Neural progenitor cell (in vitro differentiated cells): ENCODE measurements around the gene DRD1.

Source experiments
- EZH2phosphoT487 ChIP-seq: fragments of 200-600 bp; sonication (generic); IDR thresholded peaks from 2 replicates; pipeline ENCODE4 v1.6.1; 2017; ENCODE audit warnings: antibody characterized with exemption
- TF ChIP-seq, protein P1 (sequence below): fragments of 200-600 bp; sonication (generic); IDR thresholded peaks from 2 replicates; pipeline ENCODE4 v1.5.1; 2017; ENCODE audit warnings: antibody characterized with exemption, mild to moderate bottlenecking

DNA sequence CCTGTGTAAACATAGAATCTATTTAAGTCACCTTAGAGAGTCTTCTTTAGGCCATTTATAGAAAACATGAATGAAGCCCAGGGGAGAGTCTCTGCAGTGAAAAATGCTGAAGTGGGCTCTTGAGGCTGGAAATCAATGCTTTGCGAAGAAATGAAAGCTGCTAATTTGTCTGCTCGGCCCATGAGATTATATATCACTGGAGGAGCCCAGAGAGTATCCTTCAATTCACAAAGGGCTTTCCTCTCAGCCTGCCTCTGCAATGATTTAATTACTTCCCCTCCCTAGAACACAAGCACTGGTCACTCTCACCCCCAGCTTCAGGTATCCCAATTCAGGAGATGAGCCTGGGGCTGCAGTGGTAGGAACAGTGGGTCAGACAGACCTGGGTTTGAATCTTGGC lies 8.2 kb upstream of the DRD1 start:
- TF ChIP-seq, protein P1, sequence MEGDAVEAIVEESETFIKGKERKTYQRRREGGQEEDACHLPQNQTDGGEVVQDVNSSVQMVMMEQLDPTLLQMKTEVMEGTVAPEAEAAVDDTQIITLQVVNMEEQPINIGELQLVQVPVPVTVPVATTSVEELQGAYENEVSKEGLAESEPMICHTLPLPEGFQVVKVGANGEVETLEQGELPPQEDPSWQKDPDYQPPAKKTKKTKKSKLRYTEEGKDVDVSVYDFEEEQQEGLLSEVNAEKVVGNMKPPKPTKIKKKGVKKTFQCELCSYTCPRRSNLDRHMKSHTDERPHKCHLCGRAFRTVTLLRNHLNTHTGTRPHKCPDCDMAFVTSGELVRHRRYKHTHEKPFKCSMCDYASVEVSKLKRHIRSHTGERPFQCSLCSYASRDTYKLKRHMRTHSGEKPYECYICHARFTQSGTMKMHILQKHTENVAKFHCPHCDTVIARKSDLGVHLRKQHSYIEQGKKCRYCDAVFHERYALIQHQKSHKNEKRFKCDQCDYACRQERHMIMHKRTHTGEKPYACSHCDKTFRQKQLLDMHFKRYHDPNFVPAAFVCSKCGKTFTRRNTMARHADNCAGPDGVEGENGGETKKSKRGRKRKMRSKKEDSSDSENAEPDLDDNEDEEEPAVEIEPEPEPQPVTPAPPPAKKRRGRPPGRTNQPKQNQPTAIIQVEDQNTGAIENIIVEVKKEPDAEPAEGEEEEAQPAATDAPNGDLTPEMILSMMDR: no peak
- no peak for TF ChIP-seq EZH2phosphoT487
